ENCODE measurements around the gene CNTNAP4. TPM values are rescaled to one million over a fixed set of nuclear protein-coding genes. Genes with fewer than 3 reads are reported as not detected.

Gene CNTNAP4
- total and polyA plus RNA-seq, 2 experiments from 2014 or later = 0.64 to 1.1 TPM

- TF ChIP-seq CTCF (IDR thresholded peaks at IDR 0.05; ENCODE audit: poor library complexity) = no peak
- no peak for TF ChIP-seq EZH2 (IDR thresholded peaks at IDR 0.05; ENCODE audit: borderline replicate concordance)
- TF ChIP-seq EZH2phosphoT487 (IDR thresholded peaks at IDR 0.05; ENCODE audit: low read depth, severe bottlenecking, unreplicated experiment) = no peak
- WGBS (ENCODE audit: low lambda C conversion rate, missing lambda C conversion rate) = 63% methylated on average over 1 of the region's 1 CpG
- Histone ChIP-seq H3K79me2 (no peaks in the 10 kb centered on the region), H3K27me3 (no peaks in the 10 kb centered on the region), H2AFZ (no peak overlapping the region), H3K36me3 (replicated peaks; ENCODE audit: insufficient read depth, low read depth) (no peaks in the 10 kb centered on the region), H3K4me1 (ENCODE audit: insufficient read depth) (no peaks in the 10 kb centered on the region), H3K4me2 (no peak overlapping the region), H3K4me3 (no peak overlapping the region), H3K9me2 (replicated peaks; ENCODE audit: insufficient read depth) (no peaks in the 10 kb centered on the region), H3K27ac (no peak overlapping the region), H4K20me1 (ENCODE audit: insufficient read depth, poor library complexity, severe bottlenecking) (no peaks in the 10 kb centered on the region), H3K9me3 (ENCODE audit: low read depth) (no peaks in the 10 kb centered on the region)
- no peak for DNase-seq (ENCODE audit: low spot score)
These were observed 58.9 kb downstream of the CNTNAP4 start for GRCh38 chr16:76336112-76336511.

GRCh38 chr16:76338472-76338871, 61.3 kb downstream of the CNTNAP4 start:
- Histone ChIP-seq H3K27me3 (no peaks in the 10 kb centered on the region), H3K9me3 (ENCODE audit: low read depth) (no peaks in the 10 kb centered on the region), H3K4me2 (no peak overlapping the region), H4K20me1 (ENCODE audit: insufficient read depth, poor library complexity, severe bottlenecking) (no peaks in the 10 kb centered on the region), H3K36me3 (replicated peaks; ENCODE audit: insufficient read depth, low read depth) (no peaks in the 10 kb centered on the region), H3K4me1 (ENCODE audit: insufficient read depth) (no peaks in the 10 kb centered on the region), H2AFZ (no peak overlapping the region), H3K4me3 (no peak overlapping the region), H3K27ac (no peak overlapping the region), H3K79me2 (no peaks in the 10 kb centered on the region), H3K9me2 (replicated peaks; ENCODE audit: insufficient read depth) (no peaks in the 10 kb centered on the region)
- no peak for DNase-seq (ENCODE audit: low spot score)
- TF ChIP-seq EZH2phosphoT487 (IDR thresholded peaks at IDR 0.05; ENCODE audit: low read depth, severe bottlenecking, unreplicated experiment) (no peak), CTCF (IDR thresholded peaks at IDR 0.05; ENCODE audit: poor library complexity) (no peak), EZH2 (IDR thresholded peaks at IDR 0.05; ENCODE audit: borderline replicate concordance) (no peak)

- 86% methylated on average over 3 of the region's 3 CpGs for WGBS (ENCODE audit: low lambda C conversion rate, missing lambda C conversion rate)
These were observed 66.6 kb downstream of the CNTNAP4 start for GRCh38 chr16:76343769-76344168.

More at GRCh38 chr16:76343769-76344168, 66.6 kb downstream of the CNTNAP4 start:
- Histone ChIP-seq H3K9me2 (replicated peaks; ENCODE audit: insufficient read depth) (no peaks in the 10 kb centered on the region), H3K36me3 (replicated peaks; ENCODE audit: insufficient read depth, low read depth) (no peaks in the 10 kb centered on the region), H3K9me3 (ENCODE audit: low read depth) (no peaks in the 10 kb centered on the region), H3K79me2 (no peaks in the 10 kb centered on the region), H3K4me3 (no peak overlapping the region), H3K27ac (no peak overlapping the region), H3K27me3 (no peaks in the 10 kb centered on the region), H3K4me1 (ENCODE audit: insufficient read depth) (no peaks in the 10 kb centered on the region), H3K4me2 (no peak overlapping the region), H2AFZ (no peak overlapping the region), H4K20me1 (ENCODE audit: insufficient read depth, poor library complexity, severe bottlenecking) (no peaks in the 10 kb centered on the region)
- DNase-seq (ENCODE audit: low spot score) = no peak
- TF ChIP-seq EZH2 (IDR thresholded peaks at IDR 0.05; ENCODE audit: borderline replicate concordance) (no peak), CTCF (IDR thresholded peaks at IDR 0.05; ENCODE audit: poor library complexity) (no peak), EZH2phosphoT487 (IDR thresholded peaks at IDR 0.05; ENCODE audit: low read depth, severe bottlenecking, unreplicated experiment) (no peak)
